Sigmoid colon (tissue), 7 donors: Measurements from ENCODE around the gene WNT16. TPM values are rescaled to one million over a fixed set of nuclear protein-coding genes. Genes with fewer than 3 reads are reported as not detected.

ENCODE experiments used
- DNase-seq: peaks from one replicate; pipeline ENCODE4 v3.0.0-alpha.2; 2019
- H3K27ac ChIP-seq, 4 donors: fragments of 200-600 bp; sonication (generic); one replicate each; pipeline ENCODE4 v1.5.1; 2016 to 2019; ENCODE audit warnings: mild to moderate bottlenecking in 1 of 4
- H3K27me3 ChIP-seq, 3 donors: fragments of 200-600 bp; sonication (generic); one replicate each; pipeline ENCODE4 v1.5.1; 2019; ENCODE audit warnings: mild to moderate bottlenecking in 1 of 3
- H3K36me3 ChIP-seq, 4 donors: fragments of 200-600 bp; sonication (generic); one replicate each; pipeline ENCODE4 v1.5.1; 2016 to 2019
- H3K4me1 ChIP-seq, 4 donors: fragments of 200-600 bp; sonication (generic); one replicate each; pipeline ENCODE4 v1.5.1; 2017 to 2019
- H3K4me3 ChIP-seq, 4 donors: fragments of 200-600 bp; sonication (generic); one replicate each; pipeline ENCODE4 v1.5.1; 2017 to 2019; ENCODE audit warnings: mild to moderate bottlenecking in 2 of 4, moderate library complexity in 1 of 4
- H3K9me3 ChIP-seq, 4 donors: fragments of 200-600 bp in 3 of 4; sonication (generic) in 3 of 4; one replicate each; pipeline versions ENCODE4 v1.5.1 to v1.6.1; 2013 to 2019
- CTCF ChIP-seq, 4 experiments: fragments of 450-650 bp in 3 of 4; fragments of 200-600 bp in 1 of 4; IDR thresholded peaks; one replicate each; pipeline ENCODE4 v1.5.1; 2016 to 2019; ENCODE audit warnings: antibody characterized with exemption in 4 of 4, mild to moderate bottlenecking in 3 of 4, moderate library complexity in 2 of 4
- EP300 ChIP-seq, 4 donors: sonication (generic); formaldehyde crosslinking; IDR thresholded peaks; one replicate each; pipeline ENCODE4 v1.6.1; 2017; ENCODE audit warnings: antibody characterized with exemption in 4 of 4
- POLR2A ChIP-seq, 2 donors: fragments of 450-650 bp; IDR thresholded peaks; one replicate each; pipeline ENCODE4 v1.6.1; 2016; ENCODE audit warnings: antibody characterized with exemption in 2 of 2, mild to moderate bottlenecking in 2 of 2, moderate library complexity in 2 of 2
- POLR2AphosphoS5 ChIP-seq, 4 donors: sonication (generic); formaldehyde crosslinking; IDR thresholded peaks; one replicate each; pipeline ENCODE4 v1.6.1; 2017; ENCODE audit warnings: antibody characterized with exemption in 4 of 4
- WGBS, 2 donors: extraction: QIAGEN DNeasy Blood & Tissue Kit; methylation state at CpG; one replicate each; pipeline ENCODE4 v1.1.7; 2013; 5-methylcytosine and 5-hydroxymethylcytosine counted together
- intact Hi-C: fragments of 100-400 bp; cut with DNase I; formaldehyde crosslinking; loops from one replicate; pipeline ENCODE4 v1.15.1; 2023
- polyA plus RNA-seq, 3 donors: library from polyadenylated mRNA; stranded (reverse); fragments of 200-250 nt; gene quantifications; one replicate each; pipeline ENCODE4 v1.2.3, GENCODE V29; 2013
- total RNA-seq, 4 donors: library from RNA; depleted of rRNA; stranded (reverse); fragments of >200 nt; gene quantifications; one replicate each; pipeline ENCODE4 v1.1.0, GENCODE V29; 2016
- donor health status: healthy with polysubstance abuse.
- donor health status: Bipolar disorder and iron deficiency.
- donor health status: healthy.

Gene WNT16
- total and polyA plus RNA-seq, 7 donors, result 0.38 to 1.4 (median 0.58) TPM; not detected in 1

DNA sequence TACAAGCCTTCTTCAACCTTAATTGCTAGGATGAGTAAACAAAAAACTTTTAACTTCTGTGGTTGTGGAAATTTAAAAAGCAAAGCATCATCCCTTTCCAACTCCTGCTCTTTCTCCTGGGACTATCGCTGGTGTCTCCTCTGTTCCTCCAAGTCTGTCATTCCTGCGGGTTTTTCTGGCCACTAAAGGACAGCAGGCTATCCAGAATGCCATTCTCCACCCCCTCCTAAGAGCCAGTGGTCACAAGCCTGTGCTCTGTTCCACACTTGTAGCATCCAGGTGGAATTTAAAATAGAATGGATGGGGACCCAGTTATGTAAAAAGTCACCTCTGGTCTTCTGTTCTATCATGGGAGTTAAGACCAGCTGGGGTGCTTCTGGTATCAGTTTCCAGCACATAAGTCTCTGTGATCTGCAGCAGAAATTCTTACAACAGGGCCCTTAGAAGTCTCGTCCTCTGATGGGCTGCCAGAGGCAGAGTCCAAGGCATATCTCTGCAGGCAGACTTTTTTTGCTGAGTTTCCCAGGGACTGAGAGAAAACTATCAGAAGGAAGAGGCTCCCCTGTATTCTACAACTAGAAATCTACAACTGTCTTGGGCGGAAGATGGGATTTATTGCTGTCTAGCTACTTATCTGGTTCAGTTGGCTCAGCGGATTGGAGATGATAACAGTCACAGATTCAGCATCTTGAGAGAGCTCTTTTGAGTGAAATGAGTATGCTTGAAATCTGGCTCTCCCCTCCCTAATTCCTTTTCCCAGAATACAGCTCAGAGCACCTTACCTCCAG, 5.1 kb upstream of the WNT16 start:
- 70 to 84% methylated on average over 5 of the region's 5 CpGs for WGBS, 2 donors
- no peaks in the 10 kb centered on the region for H3K36me3 ChIP-seq

GRCh38 chr7:121327671-121328070, 1.1 kb upstream of the WNT16 start:
- H3K27me3 ChIP-seq, result peaks cover 15 to 54% (median 37%) of the 10 kb centered on the region in 3 donors
- no peak overlapping the region for H3K27ac ChIP-seq
- intact Hi-C loops, result no loop called here
- DNase-seq, result no peak
- H3K4me3 ChIP-seq, result no peak overlapping the region
- no peaks in the 10 kb centered on the region for H3K9me3 ChIP-seq
- H3K36me3 ChIP-seq, result no peaks in the 10 kb centered on the region
- peaks cover 0 to 23% (median 19%) of the 10 kb centered on the region in 4 donors for H3K4me1 ChIP-seq
- 30 to 76% methylated on average over 5 of the region's 5 CpGs for WGBS, 2 donors
- TF ChIP-seq POLR2AphosphoS5 (IDR thresholded peaks at IDR 0.05), result no peak
- TF ChIP-seq POLR2A (IDR thresholded peaks at IDR 0.05), result no peak
- TF ChIP-seq EP300 (IDR thresholded peaks at IDR 0.05), result no peak
- TF ChIP-seq CTCF (IDR thresholded peaks at IDR 0.05), result no peak

More for the DNA sequence above, 5.1 kb upstream of the WNT16 start:
- no peaks in the 10 kb centered on the region for H3K9me3 ChIP-seq
- no peak overlapping the region for H3K27ac ChIP-seq
- H3K4me3 ChIP-seq, result no peak overlapping the region
- peaks cover 0 to 14% (median 7%) of the 10 kb centered on the region in 3 donors for H3K27me3 ChIP-seq
- no peak for TF ChIP-seq EP300 (IDR thresholded peaks at IDR 0.05)
- TF ChIP-seq CTCF (IDR thresholded peaks at IDR 0.05), result no peak
- no peak for TF ChIP-seq POLR2AphosphoS5 (IDR thresholded peaks at IDR 0.05)
- no peak for TF ChIP-seq POLR2A (IDR thresholded peaks at IDR 0.05)
- intact Hi-C loops, result no loop called here
- peaks cover 0 to 2% (median under 1%) of the 10 kb centered on the region in 4 donors for H3K4me1 ChIP-seq
- no peak for DNase-seq

- intact Hi-C loops, result no loop called here
- WGBS, 2 donors, result 4 to 6% methylated on average over 47 of the region's 47 CpGs
- no peak for DNase-seq
Observed at GRCh38 chr7:121329191-121330052, 622 bp downstream of the WNT16 start.

More at GRCh38 chr7:121329191-121330052, 622 bp downstream of the WNT16 start:
- Histone ChIP-seq H3K27ac (no peak overlapping the region), H3K4me3 (peak overlapping the region; percentile 4 to 44 (median 36)), H3K36me3 (no peaks in the 10 kb centered on the region), H3K4me1 (peaks cover 0 to 23% (median 19%) of the 10 kb centered on the region in 4 donors), H3K9me3 (no peaks in the 10 kb centered on the region), H3K27me3 (peaks cover 15 to 71% (median 37%) of the 10 kb centered on the region in 3 donors)
- TF ChIP-seq POLR2AphosphoS5 (IDR thresholded peaks at IDR 0.05) (no peak), CTCF (IDR thresholded peaks at IDR 0.05) (no peak)
